Heart left ventricle (tissue), 13 donors: Measurements from ENCODE around the gene CPNE4.

Experiments
- POLR2A ChIP-seq, 2 donors: fragments of 450-650 bp; IDR thresholded peaks; one replicate each; pipeline ENCODE4 v1.6.1; 2017; ENCODE audit warnings: antibody characterized with exemption in 2 of 2, mild to moderate bottlenecking in 2 of 2, moderate library complexity in 2 of 2
- TF ChIP-seq, protein P1 (sequence below), 12 donors: fragments of 200-600 bp; sonication (generic) in 4 of 12; IDR thresholded peaks; one replicate each; pipeline versions ENCODE4 v1.5.0 to v1.8.0; 2018 to 2022; ENCODE audit warnings: antibody characterized with exemption in 12 of 12, mild to moderate bottlenecking in 5 of 12
- donor health status: ischemic (EF 13 %, LVEDD 7.1; RV severe dilation, severe dysfunction).
- donor health status: DM: no; HTN: yes; CAD: no.
- donor health status: DM: no; HTN: no; CAD: no.
- donor health status: ischemic (EF 25% LVEDD 6.9; RV normal size, moderate dysfunction).
- donor health status: ischemic (EF 25% LVEDD 5.7; RV mildly dilated, moderate dysfunction).
- donor health status: ischemic (EF 35%, LVEDD 5.7; RV mildly dilated, moderate dysfunction).
- donor health status: nonischemic (EF 11% LVEDD 7.7; RV severe dilation, severe dysfunction).
- donor health status: DM: yes; HTN: yes; CAD: no.
- donor health status: PGD.
- donor health status: ischemic (EF 29% LVEDD 5.4; RV normal size, mild dysfunction).
- donor health status: nonischemic (EF 23%, LVEDD 6.1; RV moderate dilation, normal function).

DNA sequence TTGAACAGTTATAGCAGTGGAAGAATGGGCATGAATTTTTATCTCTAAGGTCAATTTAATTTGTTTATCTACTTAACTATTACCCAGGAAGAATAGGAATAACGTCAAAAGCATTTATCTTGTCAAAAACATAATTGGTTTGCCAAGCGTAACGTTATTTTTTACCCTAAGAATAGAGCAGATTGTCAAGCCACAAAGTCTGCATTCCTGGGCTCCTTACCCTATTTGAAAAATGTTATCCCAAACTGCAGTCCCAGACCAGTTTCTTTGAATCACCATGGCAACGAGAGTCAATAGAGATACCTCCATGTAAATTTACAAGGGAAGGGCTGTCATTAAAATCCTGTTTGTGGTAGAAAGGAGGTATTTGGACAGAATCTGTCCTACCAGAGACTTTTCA is 61.1 kb downstream of the CPNE4 start:
- no peak for TF ChIP-seq POLR2A (IDR thresholded peaks at IDR 0.05)
- TF ChIP-seq, protein P1, sequence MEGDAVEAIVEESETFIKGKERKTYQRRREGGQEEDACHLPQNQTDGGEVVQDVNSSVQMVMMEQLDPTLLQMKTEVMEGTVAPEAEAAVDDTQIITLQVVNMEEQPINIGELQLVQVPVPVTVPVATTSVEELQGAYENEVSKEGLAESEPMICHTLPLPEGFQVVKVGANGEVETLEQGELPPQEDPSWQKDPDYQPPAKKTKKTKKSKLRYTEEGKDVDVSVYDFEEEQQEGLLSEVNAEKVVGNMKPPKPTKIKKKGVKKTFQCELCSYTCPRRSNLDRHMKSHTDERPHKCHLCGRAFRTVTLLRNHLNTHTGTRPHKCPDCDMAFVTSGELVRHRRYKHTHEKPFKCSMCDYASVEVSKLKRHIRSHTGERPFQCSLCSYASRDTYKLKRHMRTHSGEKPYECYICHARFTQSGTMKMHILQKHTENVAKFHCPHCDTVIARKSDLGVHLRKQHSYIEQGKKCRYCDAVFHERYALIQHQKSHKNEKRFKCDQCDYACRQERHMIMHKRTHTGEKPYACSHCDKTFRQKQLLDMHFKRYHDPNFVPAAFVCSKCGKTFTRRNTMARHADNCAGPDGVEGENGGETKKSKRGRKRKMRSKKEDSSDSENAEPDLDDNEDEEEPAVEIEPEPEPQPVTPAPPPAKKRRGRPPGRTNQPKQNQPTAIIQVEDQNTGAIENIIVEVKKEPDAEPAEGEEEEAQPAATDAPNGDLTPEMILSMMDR (IDR thresholded peaks at IDR 0.05): no peak
